GM23338 (cell line): Measurements from ENCODE around the gene GPHN. TPM values are rescaled to one million over a fixed set of nuclear protein-coding genes. Genes with fewer than 3 reads are reported as not detected.

Experiments used
- ATAC-seq: fragments of 200-7000 bp; cut with Tn5 transposase; 3 replicates; pipeline ENCODE4 v1.9.1; 2020
- DNase-seq: peaks from one replicate; pipeline ENCODE4 v3.0.0-alpha.2; 2015; ENCODE audit warnings: low spot score
- H2AFZ ChIP-seq: fragments of 200-600 bp; sonication (generic); 2 replicates; pipeline ENCODE4 v1.8.0; 2016; ENCODE audit warnings: antibody characterized with exemption, mild to moderate bottlenecking, moderate library complexity
- H3F3A ChIP-seq: fragments of 200-600 bp; sonication (generic); replicated peaks from 2 replicates; pipeline ENCODE4 v1.8.0; 2017; ENCODE audit warnings: antibody characterized with exemption, mixed run types, low read depth
- H3K27ac ChIP-seq: fragments of 200-600 bp; sonication (generic); 2 replicates; pipeline ENCODE4 v1.6.1; 2016; ENCODE audit warnings: low read depth
- H3K27me3 ChIP-seq: fragments of 200-600 bp; sonication (generic); 2 replicates; pipeline ENCODE4 v1.8.0; 2016; ENCODE audit warnings: mild to moderate bottlenecking, mixed run types, moderate library complexity; ENCODE audit not compliant: insufficient read depth
- H3K36me3 ChIP-seq: fragments of 200-600 bp; sonication (generic); 2 replicates; pipeline ENCODE4 v1.8.0; 2016; ENCODE audit warnings: mild to moderate bottlenecking; ENCODE audit not compliant: insufficient read depth
- H3K4me1 ChIP-seq: fragments of 200-600 bp; sonication (generic); 2 replicates; pipeline ENCODE4 v1.8.0; 2016; ENCODE audit warnings: mild to moderate bottlenecking, moderate library complexity; ENCODE audit not compliant: insufficient read depth
- H3K4me2 ChIP-seq: fragments of 200-600 bp; sonication (generic); 2 replicates; pipeline ENCODE4 v1.7.1; 2017; ENCODE audit warnings: mixed run types
- H3K4me3 ChIP-seq: fragments of 200-600 bp; sonication (generic); 2 replicates; pipeline ENCODE4 v1.6.1; 2016; ENCODE audit warnings: mixed run types
- H3K79me2 ChIP-seq: fragments of 200-600 bp; sonication (generic); replicated peaks from 2 replicates; pipeline ENCODE4 v1.8.0; 2017; ENCODE audit warnings: mild to moderate bottlenecking; ENCODE audit not compliant: insufficient read depth
- H3K9me2 ChIP-seq: fragments of 200-600 bp; sonication (generic); 2 replicates; pipeline ENCODE4 v1.8.0; 2017; ENCODE audit not compliant: insufficient read depth
- H4K20me1 ChIP-seq: fragments of 200-600 bp; sonication (generic); replicated peaks from 2 replicates; pipeline ENCODE4 v1.8.0; 2017; ENCODE audit warnings: mild to moderate bottlenecking; ENCODE audit not compliant: insufficient read depth
- H3K27ac Mint-ChIP-seq: 2 replicates; pipeline ENCODE4 v1.8.0; 2020; ENCODE audit warnings: inconsistent platforms, mild to moderate bottlenecking, moderate library complexity, mixed read lengths
- H3K27me3 Mint-ChIP-seq: 3 replicates; pipeline ENCODE4 v1.8.0; 2022; ENCODE audit warnings: low read depth, mild to moderate bottlenecking, moderate library complexity, mixed read lengths, inconsistent platforms; ENCODE audit not compliant: insufficient read depth, poor library complexity
- H3K36me3 Mint-ChIP-seq: 3 replicates; pipeline ENCODE4 v1.8.0; 2021; ENCODE audit warnings: low read depth, mild to moderate bottlenecking, inconsistent platforms, moderate library complexity, mixed read lengths
- H3K4me1 Mint-ChIP-seq: 3 replicates; pipeline ENCODE4 v1.8.0; 2020; ENCODE audit warnings: mild to moderate bottlenecking, inconsistent platforms, mixed read lengths
- H3K4me3 Mint-ChIP-seq: 3 replicates; pipeline ENCODE4 v1.8.0; 2021; ENCODE audit warnings: moderate library complexity, mild to moderate bottlenecking, inconsistent platforms, mixed read lengths
- H3K9me3 Mint-ChIP-seq: 3 replicates; pipeline ENCODE4 v1.8.0; 2020; ENCODE audit warnings: moderate library complexity, mild to moderate bottlenecking, inconsistent platforms, mixed read lengths
- CTCF ChIP-seq, 2 experiments: fragments of 200-600 bp in 1 of 2; sonication (generic) in 1 of 2; conservative IDR thresholded peaks; 2 replicates each; pipeline versions ENCODE4 v1.5.1 to v1.6.1; 2016 to 2017; ENCODE audit warnings: antibody characterized with exemption in 2 of 2, low read depth in 2 of 2, mild to moderate bottlenecking in 2 of 2, moderate library complexity in 1 of 2
- EZH2 ChIP-seq: fragments of 200-600 bp; sonication (generic); IDR thresholded peaks from one replicate; pipeline ENCODE4 v1.8.0; 2017; ENCODE audit warnings: antibody characterized with exemption, mild to moderate bottlenecking, low read depth; ENCODE audit not compliant: unreplicated experiment
- EZH2phosphoT487 ChIP-seq: fragments of 200-600 bp; sonication (generic); IDR thresholded peaks from one replicate; pipeline ENCODE4 v1.8.1; 2018; ENCODE audit warnings: antibody characterized with exemption; ENCODE audit not compliant: unreplicated experiment
- JUNB ChIP-seq: IDR thresholded peaks from one replicate; pipeline ENCODE4 v1.6.1; 2016; ENCODE audit warnings: antibody characterized with exemption; ENCODE audit not compliant: unreplicated experiment
- NANOG ChIP-seq: IDR thresholded peaks from 2 replicates; pipeline ENCODE4 v1.6.1; 2016; ENCODE audit warnings: antibody characterized with exemption, borderline replicate concordance
- REST ChIP-seq: IDR thresholded peaks from one replicate; pipeline ENCODE4 v1.6.1; 2018; ENCODE audit warnings: antibody characterized with exemption; ENCODE audit not compliant: unreplicated experiment
- ZNF114 ChIP-seq: fragments of 250-450 bp; sonication (Bioruptor Pico); IDR thresholded peaks from 2 replicates; pipeline ENCODE4 v1.5.0; 2020; ENCODE audit warnings: mild to moderate bottlenecking, moderate library complexity
- polyA plus RNA-seq: library from polyadenylated mRNA; unstranded; fragments of >200 nt; fragmentation: Nextera tagmentation; extraction: Ambion mirVana; gene quantifications from 2 replicates; pipeline ENCODE4 v1.2.1, GENCODE V29; 2016
- total RNA-seq: library from RNA; depleted of rRNA; stranded (reverse); fragments of >200 nt; shearing (Covaris generic); gene quantifications from 2 replicates; pipeline ENCODE4 v1.2.3, GENCODE V29; 2014

The GPHN gene
- total and polyA plus RNA-seq, 2 experiments from 2014 or later = 17.6 to 20.6 TPM

GRCh38 chr14:66540038-66540437 is 32.1 kb downstream of the GPHN start (continued):
- no peak for TF ChIP-seq CTCF (conservative IDR thresholded peaks at IDR 0.05; ENCODE audit: low read depth in 2 of 2)
- TF ChIP-seq JUNB = no peak
- no peak for TF ChIP-seq EZH2phosphoT487

- no peak for TF ChIP-seq NANOG
- TF ChIP-seq REST = peak; percentile 46
- no peak for TF ChIP-seq JUNB
- peaks cover 11% of the 10 kb centered on the region for H3K36me3 Mint-ChIP-seq
- Histone ChIP-seq H3F3A (no peaks in the 10 kb centered on the region), H3K4me1 (peaks cover 5% of the 10 kb centered on the region; the same call in 1 of the 2 replicates), H3K27me3 (no peaks in the 10 kb centered on the region), H2AFZ (no peak overlapping the region), H3K79me2 (peaks cover 63% of the 10 kb centered on the region), H3K4me3 (no peak overlapping the region), H3K4me2 (no peak overlapping the region), H3K9me2 (no peaks in the 10 kb centered on the region), H3K27ac (no peak overlapping the region), H3K36me3 (no peaks in the 10 kb centered on the region; the same call in 1 of the 2 replicates), H4K20me1 (no peaks in the 10 kb centered on the region; the same call in 1 of the 2 replicates)
- H3K27me3 Mint-ChIP-seq = no peaks in the 10 kb centered on the region
- H3K9me3 Mint-ChIP-seq = peaks cover 12% of the 10 kb centered on the region
- ATAC-seq = no peak
- H3K27ac Mint-ChIP-seq = no peak overlapping the region
- H3K4me1 Mint-ChIP-seq = no peaks in the 10 kb centered on the region; the same call in 2 of the 3 replicates
- no peak overlapping the region for H3K4me3 Mint-ChIP-seq
- no peak for DNase-seq
These were observed 33.7 kb downstream of the GPHN start for GRCh38 chr14:66541627-66542026.

- Mint-ChIP-seq H3K4me3 (no peak overlapping the region), H3K4me1 (no peaks in the 10 kb centered on the region; the same call in 2 of the 3 replicates), H3K27me3 (no peaks in the 10 kb centered on the region), H3K27ac (no peak overlapping the region), H3K9me3 (peaks cover 22% of the 10 kb centered on the region), H3K36me3 (peaks cover 24% of the 10 kb centered on the region)
- H3K27ac ChIP-seq = no peak overlapping the region
- H2AFZ ChIP-seq = no peak overlapping the region
- ATAC-seq (no peak), DNase-seq (no peak)
- H3F3A ChIP-seq = no peaks in the 10 kb centered on the region
- no peaks in the 10 kb centered on the region for H3K27me3 ChIP-seq
- no peaks in the 10 kb centered on the region; the same call in 1 of the 2 replicates for H4K20me1 ChIP-seq
- H3K79me2 ChIP-seq = peaks cover 51% of the 10 kb centered on the region
- peaks cover 1% of the 10 kb centered on the region; the same call in 1 of the 2 replicates for H3K4me1 ChIP-seq
- no peak overlapping the region for H3K4me2 ChIP-seq
- H3K4me3 ChIP-seq = no peak overlapping the region
- no peaks in the 10 kb centered on the region for H3K9me2 ChIP-seq
- H3K36me3 ChIP-seq = peaks cover 6% of the 10 kb centered on the region; the same call in 1 of the 2 replicates
- no peak for TF ChIP-seq EZH2
- no peak for TF ChIP-seq REST
- no peak for TF ChIP-seq NANOG
- no peak for TF ChIP-seq ZNF114 (CRISPR knock-in tag)
These were observed 36.0 kb downstream of the GPHN start for GRCh38 chr14:66543996-66544395.
